H1 (cell line): ENCODE measurements around the gene SLCO2A1. TPM values are rescaled to one million over a fixed set of nuclear protein-coding genes. Genes with fewer than 3 reads are reported as not detected.

ENCODE experiments used
- polyA plus RNA-seq, 7 experiments: library from polyadenylated mRNA; depleted of rRNA in 3 of 7; stranded (reverse) in 5 of 7; unstranded in 2 of 7; fragments of >200 nt in 5 of 7; fragments of 200-250 nt in 2 of 7; gene quantifications; 1 replicate in 5 of 7; 2 replicates in 1 of 7; 4 replicates in 1 of 7; pipeline versions ENCODE4 v1.2.1 to v1.2.3, GENCODE V29; 2011 to 2013; ENCODE audit warnings: missing spikeins in 2 of 7, mixed read lengths in 2 of 7
- total RNA-seq: library from RNA; stranded (reverse); fragmentation: NEBNext Ultra II Directional; extraction: Animal tissue kit (Norgen Biotek cat#: 25700); gene quantifications from 2 replicates; pipeline ENCODE4 v1.2.1, GENCODE V29; 2021

Gene SLCO2A1
- total and polyA plus RNA-seq, 2 of the 8 experiments (the other 6 are each of a cell fraction or from before 2014, with no cell fraction given): 1.1 to 2.3 TPM

Other genes starting within 250 kb of the SLCO2A1 start
- gene SRPRB, start 224.1 kb downstream of the SLCO2A1 start, total RNA-seq: 43.4 and 49.8 TPM in 2 replicates
- 15.9 and 24.9 TPM in 2 replicates for gene SRPRB, start 224.1 kb downstream of the SLCO2A1 start, polyA plus RNA-seq (2011; rRNA removed)
- 15.6 and 16.8 TPM in 2 replicates for gene RAB6B, start 134.0 kb downstream of the SLCO2A1 start, total RNA-seq
- 7.9 and 11.2 TPM in 2 replicates for gene RAB6B, start 134.0 kb downstream of the SLCO2A1 start, polyA plus RNA-seq (2011; rRNA removed)
- 63.8 and 66.9 TPM in 2 replicates for gene RYK, start 220.9 kb upstream of the SLCO2A1 start, total RNA-seq
- gene RYK, start 220.9 kb upstream of the SLCO2A1 start, polyA plus RNA-seq (2011; rRNA removed): 22.0 and 30.5 TPM in 2 replicates